ENCODE data around the gene CRMP1. TPM values are rescaled to one million over a fixed set of nuclear protein-coding genes. Genes with fewer than 3 reads are reported as not detected.

Gene CRMP1
- total RNA-seq, 2 donors from 2014 or later = 1.8 TPM; not detected in 1

DNA sequence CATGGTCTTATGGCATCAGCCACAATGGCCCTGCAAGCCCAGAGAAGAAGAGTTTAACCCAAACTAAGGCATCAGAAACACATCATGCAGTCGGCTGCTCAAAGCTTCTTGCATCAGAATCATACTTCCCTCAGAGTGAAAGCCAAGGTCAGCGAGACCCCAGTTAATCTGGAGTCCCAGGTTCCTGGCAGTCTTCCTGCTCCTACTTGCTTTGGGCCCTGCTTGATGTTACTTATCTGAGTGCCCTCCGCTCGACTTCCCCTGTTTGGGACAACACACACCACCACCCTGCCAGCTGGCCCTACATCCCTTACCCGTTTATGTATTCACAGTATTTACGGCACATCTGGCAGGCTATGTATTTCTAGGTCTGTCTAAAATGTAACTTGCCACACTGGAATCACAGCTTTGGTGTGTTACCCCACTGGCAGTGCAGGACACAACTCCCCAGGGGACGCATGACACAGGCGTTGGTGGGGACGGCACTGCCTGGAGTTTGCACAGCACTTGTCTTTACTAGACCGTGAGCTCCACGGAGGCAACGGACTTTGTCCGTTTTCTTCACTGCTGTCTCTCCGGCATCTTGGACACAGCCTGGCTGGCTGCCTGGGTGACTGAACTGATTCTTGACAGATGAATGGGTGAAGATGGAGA lies 22.8 kb downstream of the CRMP1 start:
- Histone ChIP-seq H3K4me1 (ENCODE audit: control insufficient read depth in 1 of 2, low read depth in 2 of 2) (no peaks in the 10 kb centered on the region), H3K27me3 (replicated peaks; ENCODE audit: insufficient read depth) (no peaks in the 10 kb centered on the region), H3K27ac (no peak overlapping the region), H3K9me3 (no peaks in the 10 kb centered on the region), H3K4me3 (no peak overlapping the region), H3K36me3 (no peaks in the 10 kb centered on the region)
- TF ChIP-seq, protein P1, sequence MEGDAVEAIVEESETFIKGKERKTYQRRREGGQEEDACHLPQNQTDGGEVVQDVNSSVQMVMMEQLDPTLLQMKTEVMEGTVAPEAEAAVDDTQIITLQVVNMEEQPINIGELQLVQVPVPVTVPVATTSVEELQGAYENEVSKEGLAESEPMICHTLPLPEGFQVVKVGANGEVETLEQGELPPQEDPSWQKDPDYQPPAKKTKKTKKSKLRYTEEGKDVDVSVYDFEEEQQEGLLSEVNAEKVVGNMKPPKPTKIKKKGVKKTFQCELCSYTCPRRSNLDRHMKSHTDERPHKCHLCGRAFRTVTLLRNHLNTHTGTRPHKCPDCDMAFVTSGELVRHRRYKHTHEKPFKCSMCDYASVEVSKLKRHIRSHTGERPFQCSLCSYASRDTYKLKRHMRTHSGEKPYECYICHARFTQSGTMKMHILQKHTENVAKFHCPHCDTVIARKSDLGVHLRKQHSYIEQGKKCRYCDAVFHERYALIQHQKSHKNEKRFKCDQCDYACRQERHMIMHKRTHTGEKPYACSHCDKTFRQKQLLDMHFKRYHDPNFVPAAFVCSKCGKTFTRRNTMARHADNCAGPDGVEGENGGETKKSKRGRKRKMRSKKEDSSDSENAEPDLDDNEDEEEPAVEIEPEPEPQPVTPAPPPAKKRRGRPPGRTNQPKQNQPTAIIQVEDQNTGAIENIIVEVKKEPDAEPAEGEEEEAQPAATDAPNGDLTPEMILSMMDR (IDR thresholded peaks at IDR 0.05) = no peak
- no peak for DNase-seq (ENCODE audit: low spot score)
- no peak for ATAC-seq (ENCODE audit: insufficient number of reproducible peaks, low FRiP score, low read depth)

- H3K27ac ChIP-seq = no peak overlapping the region
- H3K9me3 ChIP-seq = no peaks in the 10 kb centered on the region
- no peaks in the 10 kb centered on the region for H3K27me3 ChIP-seq (replicated peaks; ENCODE audit: insufficient read depth)
- H3K4me1 ChIP-seq (ENCODE audit: control insufficient read depth in 1 of 2, low read depth in 2 of 2) = no peaks in the 10 kb centered on the region
- TF ChIP-seq, protein P1 (IDR thresholded peaks at IDR 0.05) = no peak
- H3K4me3 ChIP-seq = no peak overlapping the region
- ATAC-seq (ENCODE audit: insufficient number of reproducible peaks, low FRiP score, low read depth) (no peak), DNase-seq (ENCODE audit: low spot score) (no peak)
- no peaks in the 10 kb centered on the region for H3K36me3 ChIP-seq
Measured at GRCh38 chr4:5867866-5868265, 25.0 kb downstream of the CRMP1 start.

- DNase-seq (ENCODE audit: low spot score) (no peak), ATAC-seq (ENCODE audit: insufficient number of reproducible peaks, low FRiP score, low read depth) (no peak)
- H3K27me3 ChIP-seq (replicated peaks; ENCODE audit: insufficient read depth) = no peaks in the 10 kb centered on the region
- TF ChIP-seq, protein P1 (IDR thresholded peaks at IDR 0.05) = no peak
- H3K9me3 ChIP-seq = no peaks in the 10 kb centered on the region
- H3K36me3 ChIP-seq = no peaks in the 10 kb centered on the region
- H3K27ac ChIP-seq = no peak overlapping the region
- no peaks in the 10 kb centered on the region for H3K4me1 ChIP-seq (ENCODE audit: control insufficient read depth in 1 of 2, low read depth in 2 of 2)
- no peak overlapping the region for H3K4me3 ChIP-seq
Measured at GRCh38 chr4:5866841-5867813, 25.8 kb downstream of the CRMP1 start.

DNA sequence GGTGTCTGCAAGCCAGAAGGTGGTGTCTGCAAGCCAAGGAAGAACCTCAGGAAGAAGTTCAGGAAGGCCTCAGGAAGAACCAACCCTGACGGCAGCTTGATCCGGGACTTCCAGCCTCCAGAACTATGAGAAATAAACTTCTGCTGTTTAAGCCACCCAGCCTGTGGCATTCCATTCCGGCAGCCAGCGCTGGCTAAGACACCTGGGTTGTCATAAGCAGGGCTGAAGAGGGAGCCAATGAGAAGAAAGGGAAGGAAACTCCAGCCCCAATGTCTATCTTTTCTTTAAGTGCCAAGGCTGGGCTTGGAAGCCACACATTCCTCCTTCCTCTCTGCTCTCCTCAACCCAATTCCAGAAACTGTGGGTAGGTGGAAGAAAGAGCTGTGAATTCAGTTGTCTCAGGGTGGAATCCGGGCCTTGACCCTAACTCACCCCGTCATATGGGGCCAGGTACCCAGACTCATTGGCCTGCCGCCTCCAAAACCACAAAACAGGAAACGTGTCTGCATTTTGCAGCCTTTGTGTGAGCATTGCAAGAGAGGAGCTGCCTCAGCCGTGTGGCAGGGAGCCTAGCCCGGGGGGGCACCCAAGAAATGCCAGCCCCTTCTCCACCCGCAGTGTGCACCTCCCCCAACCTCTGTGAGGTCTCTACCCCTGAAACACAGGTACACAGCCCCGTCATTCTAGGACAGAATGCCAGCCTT lies 26.8 kb downstream of the CRMP1 start:
- no peaks in the 10 kb centered on the region for H3K9me3 ChIP-seq

More for the DNA sequence above, 26.8 kb downstream of the CRMP1 start:
- ATAC-seq (ENCODE audit: insufficient number of reproducible peaks, low FRiP score, low read depth) (no peak), DNase-seq (ENCODE audit: low spot score) (no peak)
- TF ChIP-seq, protein P1 (IDR thresholded peaks at IDR 0.05) = no peak
- H3K4me3 ChIP-seq = no peak overlapping the region
- no peaks in the 10 kb centered on the region for H3K27me3 ChIP-seq (replicated peaks; ENCODE audit: insufficient read depth)
- no peak overlapping the region for H3K27ac ChIP-seq
- no peaks in the 10 kb centered on the region for H3K4me1 ChIP-seq (ENCODE audit: control insufficient read depth in 1 of 2, low read depth in 2 of 2)
- no peaks in the 10 kb centered on the region for H3K36me3 ChIP-seq

All from thoracic aorta (tissue), 2 donors.